GM12878 (cell line): ENCODE results near the gene DEK. TPM values are rescaled to one million over a fixed set of nuclear protein-coding genes. Genes with fewer than 3 reads are reported as not detected.

Source experiments
- BACH1 ChIP-seq: fragments of 450-650 bp; IDR thresholded peaks from 2 replicates; pipeline ENCODE4 v1.6.1; 2017; ENCODE audit warnings: mild to moderate bottlenecking, borderline replicate concordance
- BHLHE40 ChIP-seq, 2 experiments: fragments of 450-650 bp in 1 of 2; IDR thresholded peaks; 2 replicates each; pipeline ENCODE4 v1.6.1; 2011 to 2017; ENCODE audit warnings: low read depth in 2 of 2, borderline replicate concordance in 1 of 2, improper control_type of control experiment in 1 of 2, low read length in 1 of 2, mild to moderate bottlenecking in 1 of 2
- CBFB ChIP-seq: IDR thresholded peaks from 2 replicates; pipeline ENCODE4 v1.6.1; 2016; ENCODE audit warnings: antibody characterized with exemption, low read depth
- CREB1 ChIP-seq: IDR thresholded peaks from 2 replicates; pipeline ENCODE4 v1.6.1; 2012; ENCODE audit warnings: low read depth, mild to moderate bottlenecking, inconsistent platforms
- DPF2 ChIP-seq: fragments of 450-650 bp; IDR thresholded peaks from 2 replicates; pipeline ENCODE4 v1.6.1; 2017; ENCODE audit warnings: mild to moderate bottlenecking
- KDM1A ChIP-seq: fragments of 200-600 bp; sonication (generic); IDR thresholded peaks from 2 replicates; pipeline ENCODE4 v1.6.1; 2016; ENCODE audit warnings: borderline replicate concordance
- MXI1 ChIP-seq: fragments of 150-350 bp; IDR thresholded peaks from 2 replicates; pipeline ENCODE4 v1.6.1; 2011; ENCODE audit warnings: low read depth, mild to moderate bottlenecking, inconsistent platforms, low read length, improper control_type of control experiment
- NR2C1 ChIP-seq: fragments of 450-650 bp; IDR thresholded peaks from 2 replicates; pipeline ENCODE4 v1.6.1; 2017; ENCODE audit warnings: antibody characterized with exemption, mild to moderate bottlenecking, moderate library complexity
- POLR2A ChIP-seq: IDR thresholded peaks from 2 replicates; pipeline ENCODE4 v1.6.1; 2011; ENCODE audit warnings: low read depth, mild to moderate bottlenecking, low read length
- SIN3A ChIP-seq: IDR thresholded peaks from 2 replicates; pipeline ENCODE4 v1.6.1; 2012; ENCODE audit warnings: low read depth, low read length, improper control_type of control experiment
- SREBF2 ChIP-seq: IDR thresholded peaks from 2 replicates; pipeline ENCODE4 v1.6.1; 2012; ENCODE audit warnings: mild to moderate bottlenecking, low read length
- SUZ12 ChIP-seq: fragments of 200-600 bp; sonication (generic); IDR thresholded peaks from one replicate; pipeline ENCODE4 v1.6.1; 2018; ENCODE audit warnings: antibody characterized with exemption, mild to moderate bottlenecking; ENCODE audit not compliant: unreplicated experiment
- TAF1 ChIP-seq: IDR thresholded peaks from 2 replicates; pipeline ENCODE4 v1.6.1; 2011; ENCODE audit warnings: mild to moderate bottlenecking, low read depth, low read length, borderline replicate concordance
- polyA plus RNA-seq, 11 experiments: library from polyadenylated mRNA; depleted of rRNA in 4 of 11; unstranded in 6 of 11; stranded (reverse) in 5 of 11; fragments of >200 nt; fragmentation: Nextera tagmentation in 4 of 11; fragmentation: Illumina TruSeq in 1 of 11; extraction: Ambion mirVana in 4 of 11; extraction: Trizol in 1 of 11; gene quantifications; 1 replicate in 1 of 11; 2 replicates in 10 of 11; pipeline versions ENCODE4 v1.2.1 to v1.2.3, GENCODE V29; 2011 to 2016; ENCODE audit warnings: inconsistent platforms in 2 of 11, missing spikeins in 2 of 11, low read depth in 1 of 11
- total RNA-seq, 4 experiments: library from RNA; depleted of rRNA in 3 of 4; stranded (reverse); fragments of >200 nt in 3 of 4; fragmentation: Illumina TruSeq in 1 of 4; extraction: Trizol in 1 of 4; gene quantifications; 2 replicates each; pipeline versions ENCODE4 v1.2.1 to v1.2.3, GENCODE V29; 2013 to 2021
- TF ChIP-seq, protein P1 (sequence below): fragments of 150-350 bp; IDR thresholded peaks from 2 replicates; pipeline ENCODE4 v1.6.1; 2016; ENCODE audit warnings: low read depth, low read length
- TF ChIP-seq, protein P2 (sequence below): IDR thresholded peaks from 2 replicates; pipeline ENCODE4 v1.6.1; 2011; ENCODE audit warnings: borderline replicate concordance, low read depth, mild to moderate bottlenecking, moderate library complexity, mixed read lengths, low read length; ENCODE audit not compliant: insufficient read depth; ENCODE audit errors: extremely low read length
- TF ChIP-seq, protein P3 (sequence below): IDR thresholded peaks from 2 replicates; pipeline ENCODE4 v1.6.1; 2012; ENCODE audit warnings: low read length, inconsistent platforms
- TF ChIP-seq, protein P4 (sequence below): IDR thresholded peaks from 2 replicates; pipeline ENCODE4 v1.6.1; 2011; ENCODE audit warnings: borderline replicate concordance, low read depth, mild to moderate bottlenecking, moderate library complexity, low read length; ENCODE audit not compliant: insufficient read depth, poor library complexity, severe bottlenecking
- TF ChIP-seq, protein P5 (sequence below): fragments of 450-650 bp; IDR thresholded peaks from 2 replicates; pipeline ENCODE4 v1.6.1; 2017; ENCODE audit warnings: mild to moderate bottlenecking, low read depth, inconsistent platforms; ENCODE audit not compliant: poor library complexity, severe bottlenecking
- TF ChIP-seq, protein P6 (sequence below): fragments of 450-650 bp; IDR thresholded peaks from 2 replicates; pipeline ENCODE4 v1.6.1; 2017; ENCODE audit warnings: borderline replicate concordance

The DEK gene
- total and polyA plus RNA-seq, 10 of the 15 experiments (the other 5 are each of a cell fraction or from before 2014, with no cell fraction given) = 111 to 346 (median 196) TPM

DNA sequence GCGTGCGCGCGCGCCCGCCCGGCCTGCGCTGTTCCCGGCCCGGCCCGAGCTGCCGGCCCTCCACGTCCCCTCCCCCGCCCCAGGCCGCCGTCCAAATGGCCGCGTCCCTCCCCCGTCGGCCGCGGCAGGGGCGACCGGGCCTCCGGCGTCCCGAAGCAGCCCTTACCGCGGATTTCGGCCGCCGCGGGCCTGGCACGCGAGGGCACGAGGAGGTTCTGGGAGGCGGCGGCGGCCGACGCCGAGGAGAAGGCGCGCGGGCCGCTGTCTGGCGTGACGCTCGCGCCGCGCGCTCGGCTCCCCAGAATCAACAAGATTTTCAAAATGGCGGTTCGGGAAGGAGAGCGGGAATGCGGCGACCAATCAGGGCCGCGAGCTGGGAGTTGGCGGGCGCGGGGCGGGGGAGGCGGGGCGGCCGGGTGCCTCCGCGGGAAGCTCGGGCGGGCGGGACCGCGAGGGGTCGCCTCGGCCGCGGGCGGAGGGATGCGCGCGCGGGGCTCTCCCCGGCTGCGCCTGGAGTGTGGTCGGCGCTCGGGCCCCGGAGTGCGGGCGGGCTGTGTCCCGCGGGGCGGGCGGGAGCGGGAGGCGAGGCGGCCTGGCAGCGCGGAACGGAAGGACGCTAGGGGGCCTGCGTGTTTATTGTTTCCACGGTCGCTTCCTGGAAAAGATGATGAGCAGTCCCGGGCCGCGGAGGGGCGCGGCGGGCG, at the start of gene DEK (continued):
- TF ChIP-seq, protein P1, sequence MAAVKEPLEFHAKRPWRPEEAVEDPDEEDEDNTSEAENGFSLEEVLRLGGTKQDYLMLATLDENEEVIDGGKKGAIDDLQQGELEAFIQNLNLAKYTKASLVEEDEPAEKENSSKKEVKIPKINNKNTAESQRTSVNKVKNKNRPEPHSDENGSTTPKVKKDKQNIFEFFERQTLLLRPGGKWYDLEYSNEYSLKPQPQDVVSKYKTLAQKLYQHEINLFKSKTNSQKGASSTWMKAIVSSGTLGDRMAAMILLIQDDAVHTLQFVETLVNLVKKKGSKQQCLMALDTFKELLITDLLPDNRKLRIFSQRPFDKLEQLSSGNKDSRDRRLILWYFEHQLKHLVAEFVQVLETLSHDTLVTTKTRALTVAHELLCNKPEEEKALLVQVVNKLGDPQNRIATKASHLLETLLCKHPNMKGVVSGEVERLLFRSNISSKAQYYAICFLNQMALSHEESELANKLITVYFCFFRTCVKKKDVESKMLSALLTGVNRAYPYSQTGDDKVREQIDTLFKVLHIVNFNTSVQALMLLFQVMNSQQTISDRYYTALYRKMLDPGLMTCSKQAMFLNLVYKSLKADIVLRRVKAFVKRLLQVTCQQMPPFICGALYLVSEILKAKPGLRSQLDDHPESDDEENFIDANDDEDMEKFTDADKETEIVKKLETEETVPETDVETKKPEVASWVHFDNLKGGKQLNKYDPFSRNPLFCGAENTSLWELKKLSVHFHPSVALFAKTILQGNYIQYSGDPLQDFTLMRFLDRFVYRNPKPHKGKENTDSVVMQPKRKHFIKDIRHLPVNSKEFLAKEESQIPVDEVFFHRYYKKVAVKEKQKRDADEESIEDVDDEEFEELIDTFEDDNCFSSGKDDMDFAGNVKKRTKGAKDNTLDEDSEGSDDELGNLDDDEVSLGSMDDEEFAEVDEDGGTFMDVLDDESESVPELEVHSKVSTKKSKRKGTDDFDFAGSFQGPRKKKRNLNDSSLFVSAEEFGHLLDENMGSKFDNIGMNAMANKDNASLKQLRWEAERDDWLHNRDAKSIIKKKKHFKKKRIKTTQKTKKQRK = no peak
- TF ChIP-seq SREBF2 (no peak), BHLHE40 (IDR thresholded peaks at IDR 0.05; ENCODE audit: borderline replicate concordance in 1 of 2, low read depth in 2 of 2, low read length in 1 of 2) (peak; percentile 26 to 79; a peak in 2 of 4 replicates), KDM1A (no peak), MXI1 (no peak), POLR2A (peak; percentile 79), NR2C1 (peak; percentile 21; the same call in 1 of the 2 replicates), TAF1 (peak; percentile 66; the same call in 1 of the 2 replicates), BACH1 (peak; percentile 48; the same call in 1 of the 2 replicates), CREB1 (peak; percentile 55; the same call in 1 of the 2 replicates), SUZ12 (no peak), SIN3A (peak; percentile 42; the same call in 1 of the 2 replicates), CBFB (no peak), DPF2 (no peak; the same call in 1 of the 2 replicates)
- TF ChIP-seq, protein P2, sequence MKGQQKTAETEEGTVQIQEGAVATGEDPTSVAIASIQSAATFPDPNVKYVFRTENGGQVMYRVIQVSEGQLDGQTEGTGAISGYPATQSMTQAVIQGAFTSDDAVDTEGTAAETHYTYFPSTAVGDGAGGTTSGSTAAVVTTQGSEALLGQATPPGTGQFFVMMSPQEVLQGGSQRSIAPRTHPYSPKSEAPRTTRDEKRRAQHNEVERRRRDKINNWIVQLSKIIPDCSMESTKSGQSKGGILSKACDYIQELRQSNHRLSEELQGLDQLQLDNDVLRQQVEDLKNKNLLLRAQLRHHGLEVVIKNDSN = no peak
- TF ChIP-seq, protein P3, sequence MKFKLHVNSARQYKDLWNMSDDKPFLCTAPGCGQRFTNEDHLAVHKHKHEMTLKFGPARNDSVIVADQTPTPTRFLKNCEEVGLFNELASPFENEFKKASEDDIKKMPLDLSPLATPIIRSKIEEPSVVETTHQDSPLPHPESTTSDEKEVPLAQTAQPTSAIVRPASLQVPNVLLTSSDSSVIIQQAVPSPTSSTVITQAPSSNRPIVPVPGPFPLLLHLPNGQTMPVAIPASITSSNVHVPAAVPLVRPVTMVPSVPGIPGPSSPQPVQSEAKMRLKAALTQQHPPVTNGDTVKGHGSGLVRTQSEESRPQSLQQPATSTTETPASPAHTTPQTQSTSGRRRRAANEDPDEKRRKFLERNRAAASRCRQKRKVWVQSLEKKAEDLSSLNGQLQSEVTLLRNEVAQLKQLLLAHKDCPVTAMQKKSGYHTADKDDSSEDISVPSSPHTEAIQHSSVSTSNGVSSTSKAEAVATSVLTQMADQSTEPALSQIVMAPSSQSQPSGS = no peak
- TF ChIP-seq, protein P4, sequence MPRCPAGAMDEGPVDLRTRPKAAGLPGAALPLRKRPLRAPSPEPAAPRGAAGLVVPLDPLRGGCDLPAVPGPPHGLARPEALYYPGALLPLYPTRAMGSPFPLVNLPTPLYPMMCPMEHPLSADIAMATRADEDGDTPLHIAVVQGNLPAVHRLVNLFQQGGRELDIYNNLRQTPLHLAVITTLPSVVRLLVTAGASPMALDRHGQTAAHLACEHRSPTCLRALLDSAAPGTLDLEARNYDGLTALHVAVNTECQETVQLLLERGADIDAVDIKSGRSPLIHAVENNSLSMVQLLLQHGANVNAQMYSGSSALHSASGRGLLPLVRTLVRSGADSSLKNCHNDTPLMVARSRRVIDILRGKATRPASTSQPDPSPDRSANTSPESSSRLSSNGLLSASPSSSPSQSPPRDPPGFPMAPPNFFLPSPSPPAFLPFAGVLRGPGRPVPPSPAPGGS = no peak
- TF ChIP-seq, protein P5, sequence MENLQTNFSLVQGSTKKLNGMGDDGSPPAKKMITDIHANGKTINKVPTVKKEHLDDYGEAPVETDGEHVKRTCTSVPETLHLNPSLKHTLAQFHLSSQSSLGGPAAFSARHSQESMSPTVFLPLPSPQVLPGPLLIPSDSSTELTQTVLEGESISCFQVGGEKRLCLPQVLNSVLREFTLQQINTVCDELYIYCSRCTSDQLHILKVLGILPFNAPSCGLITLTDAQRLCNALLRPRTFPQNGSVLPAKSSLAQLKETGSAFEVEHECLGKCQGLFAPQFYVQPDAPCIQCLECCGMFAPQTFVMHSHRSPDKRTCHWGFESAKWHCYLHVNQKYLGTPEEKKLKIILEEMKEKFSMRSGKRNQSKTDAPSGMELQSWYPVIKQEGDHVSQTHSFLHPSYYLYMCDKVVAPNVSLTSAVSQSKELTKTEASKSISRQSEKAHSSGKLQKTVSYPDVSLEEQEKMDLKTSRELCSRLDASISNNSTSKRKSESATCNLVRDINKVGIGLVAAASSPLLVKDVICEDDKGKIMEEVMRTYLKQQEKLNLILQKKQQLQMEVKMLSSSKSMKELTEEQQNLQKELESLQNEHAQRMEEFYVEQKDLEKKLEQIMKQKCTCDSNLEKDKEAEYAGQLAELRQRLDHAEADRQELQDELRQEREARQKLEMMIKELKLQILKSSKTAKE = no peak
- TF ChIP-seq, protein P6, sequence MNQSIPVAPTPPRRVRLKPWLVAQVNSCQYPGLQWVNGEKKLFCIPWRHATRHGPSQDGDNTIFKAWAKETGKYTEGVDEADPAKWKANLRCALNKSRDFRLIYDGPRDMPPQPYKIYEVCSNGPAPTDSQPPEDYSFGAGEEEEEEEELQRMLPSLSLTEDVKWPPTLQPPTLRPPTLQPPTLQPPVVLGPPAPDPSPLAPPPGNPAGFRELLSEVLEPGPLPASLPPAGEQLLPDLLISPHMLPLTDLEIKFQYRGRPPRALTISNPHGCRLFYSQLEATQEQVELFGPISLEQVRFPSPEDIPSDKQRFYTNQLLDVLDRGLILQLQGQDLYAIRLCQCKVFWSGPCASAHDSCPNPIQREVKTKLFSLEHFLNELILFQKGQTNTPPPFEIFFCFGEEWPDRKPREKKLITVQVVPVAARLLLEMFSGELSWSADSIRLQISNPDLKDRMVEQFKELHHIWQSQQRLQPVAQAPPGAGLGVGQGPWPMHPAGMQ = no peak
